ENCODE results near the gene CCL1. TPM values are rescaled to one million over a fixed set of nuclear protein-coding genes. Genes with fewer than 3 reads are reported as not detected.

Gene CCL1
- total and polyA plus RNA-seq, 9 of the 15 experiments (the other 6 are each of a cell fraction or from before 2014, with no cell fraction given), result 0.45 TPM; not detected in 8

DNA sequence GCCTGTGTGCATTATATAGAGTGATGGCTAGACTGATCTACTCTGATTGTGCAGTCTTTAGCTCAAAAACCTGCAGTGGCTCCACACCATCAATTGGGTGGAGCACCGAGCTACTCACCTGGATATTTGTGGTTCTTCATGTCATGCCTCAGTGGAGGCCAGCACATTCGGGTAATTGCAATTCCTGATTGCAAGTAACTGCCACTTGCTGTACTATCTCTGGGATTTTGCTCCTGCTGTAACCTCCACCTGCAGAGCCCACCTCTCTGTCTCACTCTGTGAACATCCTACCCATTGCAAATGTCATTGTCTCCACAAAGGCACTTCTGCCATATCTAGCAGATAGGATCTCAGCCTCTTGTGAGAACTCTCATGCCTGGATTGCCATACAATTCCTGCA is 1.7 kb upstream of the CCL1 start:
- CTCF ChIA-PET (ENCODE audit: low intra/inter-chr PET ratio), result no interaction called here
- no peaks in the 10 kb centered on the region; a peak in 1 of 5 replicates for H3K4me1 ChIP-seq (replicated peaks in 1 of 2; ENCODE audit: control insufficient read depth in 2 of 2, insufficient read depth in 2 of 2, low read length in 2 of 2)
- intact Hi-C loops (cut with micrococcal nuclease), result loop anchor here (5.0 kb wide), 1 partner anchor 47 kb away; the partner anchor contains the start of gene CCL8
- BruUV-seq (replicated peaks), result no TSS peak
- no peak overlapping the region for H3K27ac ChIP-seq (ENCODE audit: extremely low read depth, low read depth, low read length)
- no peak overlapping the region for H3K9ac ChIP-seq (ENCODE audit: insufficient read depth in 1 of 2, low read depth in 2 of 2, low read length in 2 of 2)
- H3K9me3 ChIP-seq (replicated peaks; ENCODE audit: control insufficient read depth, insufficient read depth, low read depth, low read length), result no peaks in the 10 kb centered on the region
- no peak overlapping the region for H3K4me3 ChIP-seq
- POLR2A ChIA-PET, result no interaction called here
- H4K20me1 ChIP-seq (replicated peaks; ENCODE audit: control insufficient read depth, insufficient read depth, low read length), result no peaks in the 10 kb centered on the region
- in situ Hi-C loops (cut with MboI), result loop anchor here (5.0 kb wide), 1 partner anchor 162 kb away; no protein-coding TSS in a partner anchor
- no peaks in the 10 kb centered on the region for H3K79me2 ChIP-seq (ENCODE audit: control insufficient read depth, insufficient read depth, low read length)
- WGBS (ENCODE audit: insufficient coverage, low coverage, missing lambda C conversion rate), result 9% methylated on average over 2 of the region's 2 CpGs
- H3K4me2 ChIP-seq (ENCODE audit: insufficient read depth, low read length), result no peak overlapping the region
- TF ChIP-seq, protein P1, sequence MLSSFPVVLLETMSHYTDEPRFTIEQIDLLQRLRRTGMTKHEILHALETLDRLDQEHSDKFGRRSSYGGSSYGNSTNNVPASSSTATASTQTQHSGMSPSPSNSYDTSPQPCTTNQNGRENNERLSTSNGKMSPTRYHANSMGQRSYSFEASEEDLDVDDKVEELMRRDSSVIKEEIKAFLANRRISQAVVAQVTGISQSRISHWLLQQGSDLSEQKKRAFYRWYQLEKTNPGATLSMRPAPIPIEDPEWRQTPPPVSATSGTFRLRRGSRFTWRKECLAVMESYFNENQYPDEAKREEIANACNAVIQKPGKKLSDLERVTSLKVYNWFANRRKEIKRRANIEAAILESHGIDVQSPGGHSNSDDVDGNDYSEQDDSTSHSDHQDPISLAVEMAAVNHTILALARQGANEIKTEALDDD (IDR thresholded peaks at IDR 0.05), result no peak
- no peak for TF ChIP-seq RNF2 (IDR thresholded peaks at IDR 0.05)
- no peak for TF ChIP-seq SAP30 (IDR thresholded peaks at IDR 0.05; ENCODE audit: borderline replicate concordance, insufficient read depth, low read depth, low read length, poor library complexity, severe bottlenecking)
- TF ChIP-seq MAFK (IDR thresholded peaks at IDR 0.05; ENCODE audit: low read length), result no peak
- TF ChIP-seq, protein P2, sequence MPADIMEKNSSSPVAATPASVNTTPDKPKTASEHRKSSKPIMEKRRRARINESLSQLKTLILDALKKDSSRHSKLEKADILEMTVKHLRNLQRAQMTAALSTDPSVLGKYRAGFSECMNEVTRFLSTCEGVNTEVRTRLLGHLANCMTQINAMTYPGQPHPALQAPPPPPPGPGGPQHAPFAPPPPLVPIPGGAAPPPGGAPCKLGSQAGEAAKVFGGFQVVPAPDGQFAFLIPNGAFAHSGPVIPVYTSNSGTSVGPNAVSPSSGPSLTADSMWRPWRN (IDR thresholded peaks at IDR 0.05; ENCODE audit: low read depth), result no peak
- TF ChIP-seq, protein P3, sequence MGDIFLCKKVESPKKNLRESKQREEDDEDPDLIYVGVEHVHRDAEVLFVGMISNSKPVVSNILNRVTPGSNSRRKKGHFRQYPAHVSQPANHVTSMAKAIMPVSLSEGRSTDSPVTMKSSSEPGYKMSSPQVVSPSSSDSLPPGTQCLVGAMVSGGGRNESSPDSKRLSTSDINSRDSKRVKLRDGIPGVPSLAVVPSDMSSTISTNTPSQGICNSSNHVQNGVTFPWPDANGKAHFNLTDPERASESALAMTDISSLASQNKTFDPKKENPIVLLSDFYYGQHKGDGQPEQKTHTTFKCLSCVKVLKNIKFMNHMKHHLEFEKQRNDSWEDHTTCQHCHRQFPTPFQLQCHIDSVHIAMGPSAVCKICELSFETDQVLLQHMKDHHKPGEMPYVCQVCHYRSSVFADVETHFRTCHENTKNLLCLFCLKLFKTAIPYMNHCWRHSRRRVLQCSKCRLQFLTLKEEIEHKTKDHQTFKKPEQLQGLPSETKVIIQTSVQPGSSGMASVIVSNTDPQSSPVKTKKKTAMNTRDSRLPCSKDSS (IDR thresholded peaks at IDR 0.05; ENCODE audit: low read depth, partially characterized antibody), result no peak
- TF ChIP-seq ZNF764 (CRISPR knock-in tag; IDR thresholded peaks at IDR 0.05; ENCODE audit: low read depth), result no peak
- TF ChIP-seq, protein P4, sequence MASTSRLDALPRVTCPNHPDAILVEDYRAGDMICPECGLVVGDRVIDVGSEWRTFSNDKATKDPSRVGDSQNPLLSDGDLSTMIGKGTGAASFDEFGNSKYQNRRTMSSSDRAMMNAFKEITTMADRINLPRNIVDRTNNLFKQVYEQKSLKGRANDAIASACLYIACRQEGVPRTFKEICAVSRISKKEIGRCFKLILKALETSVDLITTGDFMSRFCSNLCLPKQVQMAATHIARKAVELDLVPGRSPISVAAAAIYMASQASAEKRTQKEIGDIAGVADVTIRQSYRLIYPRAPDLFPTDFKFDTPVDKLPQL (IDR thresholded peaks at IDR 0.05; ENCODE audit: extremely low read depth, insufficient read length), result no peak
- TF ChIP-seq NCOA6 (IDR thresholded peaks at IDR 0.05), result no peak
- TF ChIP-seq PHB2 (IDR thresholded peaks at IDR 0.05; ENCODE audit: low read depth), result no peak
- TF ChIP-seq, protein P5, sequence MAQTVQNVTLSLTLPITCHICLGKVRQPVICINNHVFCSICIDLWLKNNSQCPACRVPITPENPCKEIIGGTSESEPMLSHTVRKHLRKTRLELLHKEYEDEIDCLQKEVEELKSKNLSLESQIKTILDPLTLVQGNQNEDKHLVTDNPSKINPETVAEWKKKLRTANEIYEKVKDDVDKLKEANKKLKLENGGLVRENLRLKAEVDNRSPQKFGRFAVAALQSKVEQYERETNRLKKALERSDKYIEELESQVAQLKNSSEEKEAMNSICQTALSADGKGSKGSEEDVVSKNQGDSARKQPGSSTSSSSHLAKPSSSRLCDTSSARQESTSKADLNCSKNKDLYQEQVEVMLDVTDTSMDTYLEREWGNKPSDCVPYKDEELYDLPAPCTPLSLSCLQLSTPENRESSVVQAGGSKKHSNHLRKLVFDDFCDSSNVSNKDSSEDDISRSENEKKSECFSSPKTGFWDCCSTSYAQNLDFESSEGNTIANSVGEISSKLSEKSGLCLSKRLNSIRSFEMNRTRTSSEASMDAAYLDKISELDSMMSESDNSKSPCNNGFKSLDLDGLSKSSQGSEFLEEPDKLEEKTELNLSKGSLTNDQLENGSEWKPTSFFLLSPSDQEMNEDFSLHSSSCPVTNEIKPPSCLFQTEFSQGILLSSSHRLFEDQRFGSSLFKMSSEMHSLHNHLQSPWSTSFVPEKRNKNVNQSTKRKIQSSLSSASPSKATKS (CRISPR knock-in tag; IDR thresholded peaks at IDR 0.05), result no peak
- TF ChIP-seq GTF2E2 (tag; IDR thresholded peaks at IDR 0.05), result no peak
- no peak for TF ChIP-seq ZNF583 (CRISPR knock-in tag; IDR thresholded peaks at IDR 0.05)
- TF ChIP-seq ELF2 (CRISPR knock-in tag; IDR thresholded peaks at IDR 0.05), result no peak
- no peak for TF ChIP-seq ZNF79 (CRISPR knock-in tag; IDR thresholded peaks at IDR 0.05; ENCODE audit: low read depth)
- no peak for TF ChIP-seq PRPF4 (IDR thresholded peaks at IDR 0.05; ENCODE audit: insufficient read depth, low read depth, low read length, poor library complexity, severe bottlenecking)
- TF ChIP-seq HDAC6 (IDR thresholded peaks at IDR 0.05; ENCODE audit: low read depth, low read length), result no peak
- DNase-seq (ENCODE audit: extremely low read depth in 1 of 4, low spot score in 3 of 4) (no peak), FAIRE-seq (no peak), ATAC-seq (no peak)
- H3K27me3 ChIP-seq (ENCODE audit: control insufficient read depth in 2 of 2, insufficient read depth in 2 of 2, low read length in 2 of 2), result peaks cover 0 to 6% of the 10 kb centered on the region in 2 experiments; a peak in 2 of 5 replicates
- no peaks in the 10 kb centered on the region for H3K36me3 ChIP-seq (ENCODE audit: control insufficient read depth, insufficient read depth, low read length)
- no peaks in the 10 kb centered on the region for H3K9me1 ChIP-seq (ENCODE audit: control insufficient read depth, insufficient read depth, low read length)
- no peak overlapping the region for H2AFZ ChIP-seq (ENCODE audit: low read depth, low read length)

Measured in K562 (cell line).